Naive thymus-derived CD4-positive, alpha-beta T cell (primary cell): Measurements from ENCODE around the gene SELENOS. TPM values are rescaled to one million over a fixed set of nuclear protein-coding genes. Genes with fewer than 3 reads are reported as not detected.

Experiments used
- ATAC-seq: fragments of 150-1000 bp; cut with Tn5 transposase; 2 replicates; pipeline ENCODE4 v1.10.0; 2021; ENCODE audit warnings: mild to moderate bottlenecking, moderate library complexity
- CTCF ChIA-PET: fragments of 350-600 bp; sonication (Branson Sonifier 250); formaldehyde crosslinking; loops from one replicate; lab custom pipeline; 2021; ENCODE audit warnings: antibody characterized with exemption; lab: Charles Lee
- POLR2A ChIA-PET: fragments of 350-600 bp; sonication (Branson Sonifier 250); formaldehyde crosslinking; loops from one replicate; lab custom pipeline; 2021; ENCODE audit warnings: antibody characterized with exemption, inconsistent platforms; lab: Charles Lee
- DNase-seq, 9 donors: peaks; one replicate each; pipeline versions ENCODE4 v3.0.0 to v3.0.0-alpha.2; 2020 to 2022; ENCODE audit warnings: mixed read lengths in 1 of 9
- H3K27ac ChIP-seq: one replicate; pipeline ENCODE4 v1.7.0; 2013; ENCODE audit warnings: mild to moderate bottlenecking, low read depth, low read length, moderate library complexity
- H3K27me3 ChIP-seq, 2 donors: one replicate each; pipeline ENCODE4 v1.7.0; 2013; ENCODE audit warnings: low read length in 2 of 2, mild to moderate bottlenecking in 2 of 2, moderate library complexity in 2 of 2; ENCODE audit not compliant: control insufficient read depth in 2 of 2, insufficient read depth in 2 of 2
- H3K36me3 ChIP-seq, 3 experiments: 1 replicate in 2 of 3; 2 replicates in 1 of 3; pipeline ENCODE4 v1.7.0; 2013; ENCODE audit warnings: low read length in 3 of 3, mild to moderate bottlenecking in 3 of 3, moderate library complexity in 1 of 3; ENCODE audit not compliant: insufficient read depth in 3 of 3, control insufficient read depth in 2 of 3
- H3K4me1 ChIP-seq, 2 donors: one replicate each; pipeline ENCODE4 v1.7.0; 2013; ENCODE audit warnings: low read length in 2 of 2, mild to moderate bottlenecking in 2 of 2, moderate library complexity in 1 of 2; ENCODE audit not compliant: control insufficient read depth in 2 of 2, insufficient read depth in 2 of 2
- H3K4me3 ChIP-seq: 2 replicates; pipeline ENCODE4 v1.7.0; 2013; ENCODE audit warnings: mild to moderate bottlenecking, low read length
- H3K9me3 ChIP-seq, 3 experiments: 1 replicate in 2 of 3; 2 replicates in 1 of 3; pipeline ENCODE4 v1.7.0; 2013; ENCODE audit warnings: low read length in 3 of 3; ENCODE audit not compliant: control insufficient read depth in 2 of 3
- H3K27ac Mint-ChIP-seq, 9 donors: one replicate each; pipeline ENCODE4 v1.8.0; 2020 to 2022; ENCODE audit warnings: mixed read lengths in 9 of 9, mild to moderate bottlenecking in 8 of 9, moderate library complexity in 5 of 9, inconsistent platforms in 2 of 9
- H3K27me3 Mint-ChIP-seq, 5 donors: one replicate each; pipeline ENCODE4 v1.8.0; 2021 to 2022; ENCODE audit warnings: mixed read lengths in 5 of 5, mild to moderate bottlenecking in 1 of 5
- H3K36me3 Mint-ChIP-seq, 5 donors: one replicate each; pipeline ENCODE4 v1.8.0; 2020 to 2022; ENCODE audit warnings: mixed read lengths in 5 of 5, mild to moderate bottlenecking in 3 of 5, inconsistent platforms in 1 of 5
- H3K4me1 Mint-ChIP-seq, 7 donors: one replicate each; pipeline ENCODE4 v1.8.0; 2020 to 2022; ENCODE audit warnings: mixed read lengths in 7 of 7, mild to moderate bottlenecking in 3 of 7, inconsistent platforms in 1 of 7
- H3K4me3 Mint-ChIP-seq, 10 donors: one replicate each; pipeline ENCODE4 v1.8.0; 2020 to 2022; ENCODE audit warnings: mild to moderate bottlenecking in 10 of 10, mixed read lengths in 10 of 10, moderate library complexity in 6 of 10, inconsistent platforms in 2 of 10
- H3K9me3 Mint-ChIP-seq, 11 donors: one replicate each; pipeline ENCODE4 v1.8.0; 2020 to 2022; ENCODE audit warnings: mixed read lengths in 11 of 11, mild to moderate bottlenecking in 4 of 11, inconsistent platforms in 1 of 11, moderate library complexity in 1 of 11
- intact Hi-C, 2 donors: fragments of 100-400 bp; cut with micrococcal nuclease; formaldehyde crosslinking; loops; one replicate each; pipeline ENCODE4 v1.15.1; 2023
- polyA plus RNA-seq, 2 donors: library from polyadenylated mRNA; unstranded; fragments of 300-500 nt; fragmentation: Illumina TruSeq; gene quantifications; one replicate each; pipeline ENCODE4 v1.2.3, GENCODE V29; 2021
- total RNA-seq, 6 experiments: library from RNA in 5 of 6; stranded (reverse) in 5 of 6; gene quantifications; 1 replicate in 5 of 6; 2 replicates in 1 of 6; pipeline ENCODE4 v1.2.3 and lab custom pipeline; 2021 to 2026

SELENOS gene
- total and polyA plus RNA-seq, 7 experiments from 2014 or later, result 24.8 to 48.2 (median 39.4) TPM

- Mint-ChIP-seq H3K4me3 (no peak overlapping the region), H3K9me3 (no peaks in the 10 kb centered on the region), H3K27ac (no peak overlapping the region), H3K4me1 (peaks cover 0 to 10% (median 0%) of the 10 kb centered on the region in 7 donors), H3K27me3 (peaks cover 0 to 15% (median 5%) of the 10 kb centered on the region in 5 donors), H3K36me3 (peaks cover 0 to 3% (median 0%) of the 10 kb centered on the region in 5 donors)
- ChIA-PET CTCF (interaction anchor here (0.5 kb wide), 1 partner anchor 8 kb away, joined by 3 read pairs; no protein-coding TSS in a partner anchor), POLR2A (no interaction called here)
- H3K36me3 ChIP-seq, result no peaks in the 10 kb centered on the region
- no peaks in the 10 kb centered on the region for H3K4me1 ChIP-seq
- H3K27me3 ChIP-seq, result no peaks in the 10 kb centered on the region
- intact Hi-C loops, result no loop called here
- no peak for DNase-seq
- no peaks in the 10 kb centered on the region for H3K9me3 ChIP-seq
- no peak overlapping the region for H3K4me3 ChIP-seq
- H3K27ac ChIP-seq, result no peak overlapping the region
- ATAC-seq, result no peak
Measured at GRCh38 chr15:101264011-101264410, 13.3 kb downstream of the SELENOS start.

- CTCF ChIA-PET, result interaction anchor here (1.0 kb wide), 1 partner anchor 254 kb away, joined by 4 read pairs; no protein-coding TSS in a partner anchor
- H3K9me3 Mint-ChIP-seq, result no peaks in the 10 kb centered on the region
- Histone ChIP-seq H3K9me3 (no peaks in the 10 kb centered on the region), H3K4me3 (no peak overlapping the region), H3K4me1 (no peaks in the 10 kb centered on the region), H3K27ac (no peak overlapping the region), H3K36me3 (no peaks in the 10 kb centered on the region), H3K27me3 (no peaks in the 10 kb centered on the region)
- peaks cover 0 to 20% (median 10%) of the 10 kb centered on the region in 5 donors for H3K27me3 Mint-ChIP-seq
- peaks cover 0 to 10% (median 0%) of the 10 kb centered on the region in 7 donors for H3K4me1 Mint-ChIP-seq
- H3K4me3 Mint-ChIP-seq, result no peak overlapping the region
- H3K36me3 Mint-ChIP-seq, result no peaks in the 10 kb centered on the region
- intact Hi-C loops, result no loop called here
- POLR2A ChIA-PET, result no interaction called here
- DNase-seq (no peak), ATAC-seq (no peak)
- no peak overlapping the region for H3K27ac Mint-ChIP-seq
Measured at GRCh38 chr15:101262551-101262950, 14.7 kb downstream of the SELENOS start.

GRCh38 chr15:101258238-101259144, 18.8 kb downstream of the SELENOS start:
- H3K4me3 ChIP-seq, result no peak overlapping the region
- Mint-ChIP-seq H3K4me1 (peaks cover 0 to 26% (median 0%) of the 10 kb centered on the region in 7 donors), H3K9me3 (no peaks in the 10 kb centered on the region), H3K27ac (no peak overlapping the region), H3K36me3 (no peaks in the 10 kb centered on the region), H3K27me3 (peaks cover 0 to 20% (median 10%) of the 10 kb centered on the region in 5 donors), H3K4me3 (peak overlapping the region in 1 of 10 donors; percentile 56)
- no peaks in the 10 kb centered on the region for H3K36me3 ChIP-seq
- intact Hi-C loops, result loop anchor here (1.0 to 10.0 kb wide), 6 partner anchors 137 to 631 kb away; partner anchors contain the start of gene LRRK1 (in 1 of the 2)
- ATAC-seq (peak; percentile 88), DNase-seq (peak in 7 of 9 donors; percentile 24 to 60 (median 50))
- H3K27me3 ChIP-seq, result no peaks in the 10 kb centered on the region
- CTCF ChIA-PET, result interaction anchor here (0.7 to 5.4 kb wide), 16 partner anchors 10 to 250 kb away, joined by 3 to 60 read pairs (median 4); no protein-coding TSS in a partner anchor
- H3K4me1 ChIP-seq, result no peaks in the 10 kb centered on the region
- no peaks in the 10 kb centered on the region for H3K9me3 ChIP-seq
- H3K27ac ChIP-seq, result no peak overlapping the region
- POLR2A ChIA-PET, result no interaction called here

GRCh38 chr15:101256757-101257156, 20.5 kb downstream of the SELENOS start:
- ATAC-seq (no peak), DNase-seq (no peak)
- Histone ChIP-seq H3K27me3 (no peaks in the 10 kb centered on the region), H3K36me3 (no peaks in the 10 kb centered on the region), H3K27ac (no peak overlapping the region), H3K4me1 (peaks cover 3 to 4% of the 10 kb centered on the region in 2 donors), H3K4me3 (no peak overlapping the region), H3K9me3 (no peaks in the 10 kb centered on the region)
- intact Hi-C loops, result loop anchor here (2.0 to 10.0 kb wide), 3 partner anchors 14 to 629 kb away; partner anchors contain the start of gene LRRK1 (in 1 of the 2)
- CTCF ChIA-PET, result interaction anchor here (0.7 to 5.4 kb wide), 5 partner anchors 9 to 280 kb away, joined by 3 to 60 read pairs (median 8); no protein-coding TSS in a partner anchor
- Mint-ChIP-seq H3K4me1 (peaks cover 4 to 35% (median 9%) of the 10 kb centered on the region in 7 donors), H3K27ac (no peak overlapping the region), H3K36me3 (no peaks in the 10 kb centered on the region), H3K9me3 (no peaks in the 10 kb centered on the region), H3K27me3 (peaks cover 0 to 20% (median 10%) of the 10 kb centered on the region in 5 donors), H3K4me3 (no peak overlapping the region)
- POLR2A ChIA-PET, result interaction anchor here (0.7 kb wide), 1 partner anchor 136 kb away, joined by 4 read pairs; no protein-coding TSS in a partner anchor

- POLR2A ChIA-PET, result no interaction called here
- Histone ChIP-seq H3K4me3 (no peak overlapping the region), H3K9me3 (no peaks in the 10 kb centered on the region), H3K4me1 (peaks cover 3 to 4% of the 10 kb centered on the region in 2 donors), H3K36me3 (no peaks in the 10 kb centered on the region), H3K27ac (no peak overlapping the region), H3K27me3 (no peaks in the 10 kb centered on the region)
- intact Hi-C loops, result loop anchor here (2.0 to 10.0 kb wide), 3 partner anchors 13 to 628 kb away; partner anchors contain the start of gene LRRK1 (in 1 of the 2)
- Mint-ChIP-seq H3K9me3 (no peaks in the 10 kb centered on the region), H3K4me3 (no peak overlapping the region), H3K27me3 (peaks cover 0 to 17% (median 10%) of the 10 kb centered on the region in 5 donors), H3K4me1 (peaks cover 4 to 36% (median 10%) of the 10 kb centered on the region in 7 donors), H3K27ac (no peak overlapping the region), H3K36me3 (peaks cover 0 to under 1% (median 0%) of the 10 kb centered on the region in 5 donors)
- DNase-seq, result no peak
- CTCF ChIA-PET, result interaction anchor here (0.7 to 5.4 kb wide), 2 partner anchors 8 to 167 kb away, joined by 3 to 60 read pairs; no protein-coding TSS in a partner anchor
- ATAC-seq, result no peak
Measured at GRCh38 chr15:101255615-101256241, 21.6 kb downstream of the SELENOS start.

GRCh38 chr15:101255051-101255395, 22.3 kb downstream of the SELENOS start:
- no peak for ATAC-seq
- DNase-seq, result no peak
- peaks cover 8 to 11% of the 10 kb centered on the region in 2 donors for H3K4me1 ChIP-seq
- no peak overlapping the region for H3K4me3 ChIP-seq
- no peak overlapping the region for H3K27ac Mint-ChIP-seq
- no peak overlapping the region for H3K27ac ChIP-seq
- peaks cover 0 to 12% (median 8%) of the 10 kb centered on the region in 5 donors for H3K27me3 Mint-ChIP-seq
- no peak overlapping the region for H3K4me3 Mint-ChIP-seq
- no peaks in the 10 kb centered on the region for H3K36me3 ChIP-seq
- POLR2A ChIA-PET, result no interaction called here
- H3K27me3 ChIP-seq, result no peaks in the 10 kb centered on the region
- CTCF ChIA-PET, result interaction anchor here (1.2 to 5.4 kb wide), 2 partner anchors 13 to 166 kb away, joined by 4 to 60 read pairs; no protein-coding TSS in a partner anchor
- H3K4me1 Mint-ChIP-seq, result peaks cover 7 to 42% (median 17%) of the 10 kb centered on the region in 7 donors
- intact Hi-C loops, result loop anchor here (5.0 to 10.0 kb wide), 2 partner anchors 340 to 628 kb away; partner anchors contain the start of gene LRRK1 (in 1 of the 2)
- no peaks in the 10 kb centered on the region for H3K9me3 Mint-ChIP-seq
- no peaks in the 10 kb centered on the region for H3K9me3 ChIP-seq
- peaks cover 0 to 7% (median 0%) of the 10 kb centered on the region in 5 donors for H3K36me3 Mint-ChIP-seq
